ENCODE results near the gene HTR3E. TPM values are rescaled to one million over a fixed set of nuclear protein-coding genes. Genes with fewer than 3 reads are reported as not detected.
"Not testable (repeated sequence)": the region's sequence is repeated elsewhere in the genome, so short reads cannot be mapped to it uniquely, and the experiment has no call there.

The HTR3E gene
- total and polyA plus RNA-seq, 3 experiments from 2014 or later = not detected

- H3K4me1 Mint-ChIP-seq; H3K27me3 ChIP-seq (ENCODE audit: insufficient read depth, low read length, poor library complexity, severe bottlenecking); H3K36me3 ChIP-seq (ENCODE audit: insufficient read depth, low read length); CTCF ChIA-PET; H3K9me3 Mint-ChIP-seq; H3K4me3 Mint-ChIP-seq; H3K9me3 ChIP-seq (ENCODE audit: low read length); H3K27ac Mint-ChIP-seq; DNase-seq; H3K36me3 Mint-ChIP-seq; H3K27ac ChIP-seq (ENCODE audit: low read depth, low read length); POLR2A ChIA-PET; H3K4me1 ChIP-seq (ENCODE audit: insufficient read depth, low read length); H3K4me3 ChIP-seq (ENCODE audit: low read length): not testable (repeated sequence)
- peaks cover 5 to 11% of the 10 kb centered on the region in 2 donors for H3K27me3 Mint-ChIP-seq
Observed at GRCh38 chr3:184121031-184121430, 24.2 kb downstream of the HTR3E start.

DNA sequence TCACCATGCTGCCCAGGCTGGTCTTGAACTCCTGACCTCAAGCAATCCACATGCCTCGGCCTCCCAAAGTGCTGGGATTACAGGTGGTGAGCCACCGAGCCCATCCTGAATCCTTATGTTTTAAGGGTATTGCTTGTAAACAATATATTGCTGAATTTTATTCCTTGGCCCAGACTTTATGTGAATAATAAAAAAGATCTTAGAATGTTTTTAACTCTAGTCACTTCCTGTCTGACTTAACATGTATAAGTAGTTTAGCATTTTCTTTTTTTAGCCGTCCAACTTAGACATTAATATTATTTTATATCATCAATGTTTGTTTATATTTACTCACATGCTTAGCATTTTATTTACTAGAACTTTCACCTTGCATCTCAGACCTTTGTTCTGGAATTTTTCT is 29.1 kb downstream of the HTR3E start:
- POLR2A ChIA-PET = no interaction called here
- Histone ChIP-seq H3K4me1 (ENCODE audit: insufficient read depth, low read length) (no peaks in the 10 kb centered on the region), H3K4me3 (ENCODE audit: low read length) (no peak overlapping the region), H3K27ac (ENCODE audit: low read depth, low read length) (no peak overlapping the region), H3K27me3 (ENCODE audit: insufficient read depth, low read length, poor library complexity, severe bottlenecking) (no peaks in the 10 kb centered on the region), H3K9me3 (ENCODE audit: low read length) (no peaks in the 10 kb centered on the region), H3K36me3 (ENCODE audit: insufficient read depth, low read length) (no peaks in the 10 kb centered on the region)
- no peak overlapping the region for H3K4me3 Mint-ChIP-seq
- no peaks in the 10 kb centered on the region for H3K4me1 Mint-ChIP-seq
- CTCF ChIA-PET = no interaction called here
- H3K9me3 Mint-ChIP-seq = no peaks in the 10 kb centered on the region
- no peaks in the 10 kb centered on the region for H3K36me3 Mint-ChIP-seq
- H3K27ac Mint-ChIP-seq = no peak overlapping the region
- H3K27me3 Mint-ChIP-seq = peaks cover 0 to 3% of the 10 kb centered on the region in 2 donors
- no peak for DNase-seq

GRCh38 chr3:184129012-184129411 is 32.1 kb downstream of the HTR3E start:
- Histone ChIP-seq H3K27me3 (ENCODE audit: insufficient read depth, low read length, poor library complexity, severe bottlenecking) (no peaks in the 10 kb centered on the region), H3K27ac (ENCODE audit: low read depth, low read length) (no peak overlapping the region), H3K36me3 (ENCODE audit: insufficient read depth, low read length) (no peaks in the 10 kb centered on the region), H3K4me1 (ENCODE audit: insufficient read depth, low read length) (peaks cover 7% of the 10 kb centered on the region), H3K9me3 (ENCODE audit: low read length) (no peaks in the 10 kb centered on the region), H3K4me3 (ENCODE audit: low read length) (no peak overlapping the region)
- ChIA-PET CTCF (interaction anchor here (0.9 kb wide), 1 partner anchor 111 kb away, joined by 3 read pairs; no protein-coding TSS in a partner anchor), POLR2A (no interaction called here)
- Mint-ChIP-seq H3K36me3 (no peaks in the 10 kb centered on the region), H3K9me3 (no peaks in the 10 kb centered on the region), H3K27ac (no peak overlapping the region), H3K4me3 (peak overlapping the region in 1 of 7 donors; percentile 59), H3K4me1 (peaks cover 7 to 9% (median 8%) of the 10 kb centered on the region in 3 donors), H3K27me3 (peaks cover 0 to 3% of the 10 kb centered on the region in 2 donors)
- no peak for DNase-seq

GRCh38 chr3:184132945-184133344 is 36.1 kb downstream of the HTR3E start:
- Histone ChIP-seq H3K9me3 (ENCODE audit: low read length) (no peaks in the 10 kb centered on the region), H3K4me1 (ENCODE audit: insufficient read depth, low read length) (peaks cover 22% of the 10 kb centered on the region), H3K4me3 (ENCODE audit: low read length) (no peak overlapping the region), H3K36me3 (ENCODE audit: insufficient read depth, low read length) (peaks cover 6% of the 10 kb centered on the region), H3K27ac (ENCODE audit: low read depth, low read length) (no peak overlapping the region), H3K27me3 (ENCODE audit: insufficient read depth, low read length, poor library complexity, severe bottlenecking) (no peaks in the 10 kb centered on the region)
- H3K27ac Mint-ChIP-seq = peak overlapping the region in 1 of 8 donors; percentile 91
- no peak for DNase-seq
- peak overlapping the region in 1 of 7 donors; percentile 98 for H3K4me3 Mint-ChIP-seq
- POLR2A ChIA-PET = interaction anchor here (1.0 to 1.1 kb wide), 2 partner anchors 40 to 115 kb away, joined by 3 read pairs; partner anchors contain the start of gene ABCC5
- H3K4me1 Mint-ChIP-seq = peaks cover 36 to 39% (median 37%) of the 10 kb centered on the region in 3 donors
- H3K9me3 Mint-ChIP-seq = no peaks in the 10 kb centered on the region
- peaks cover 0 to 29% (median 2%) of the 10 kb centered on the region in 3 donors for H3K36me3 Mint-ChIP-seq
- CTCF ChIA-PET = interaction anchor here (1.3 kb wide), 1 partner anchor 117 kb away, joined by 3 read pairs; the partner anchor contains the start of gene EEF1AKMT4
- H3K27me3 Mint-ChIP-seq = no peaks in the 10 kb centered on the region

- ChIA-PET POLR2A (interaction anchor here (0.9 to 2.4 kb wide), 7 partner anchors 10 to 116 kb away, joined by 3 to 13 read pairs (median 6); partner anchors contain the start of genes ABCF3, AP2M1 and DVL3), CTCF (interaction anchor here (0.9 to 3.3 kb wide), 8 partner anchors 11 to 116 kb away, joined by 3 to 15 read pairs (median 6); partner anchors contain the start of genes ABCC5, ABCF3, DVL3 and EEF1AKMT4)
- H3K27me3 Mint-ChIP-seq = no peaks in the 10 kb centered on the region
- H3K27ac Mint-ChIP-seq = peak overlapping the region; percentile 91 to 98 (median 96)
- Histone ChIP-seq H3K4me3 (ENCODE audit: low read length) (peak overlapping the region; percentile 93), H3K27ac (ENCODE audit: low read depth, low read length) (peak overlapping the region; percentile 85), H3K4me1 (ENCODE audit: insufficient read depth, low read length) (peaks cover 22% of the 10 kb centered on the region), H3K36me3 (ENCODE audit: insufficient read depth, low read length) (peaks cover 6% of the 10 kb centered on the region), H3K9me3 (ENCODE audit: low read length) (no peaks in the 10 kb centered on the region), H3K27me3 (ENCODE audit: insufficient read depth, low read length, poor library complexity, severe bottlenecking) (no peaks in the 10 kb centered on the region)
- peaks cover 36 to 42% (median 38%) of the 10 kb centered on the region in 3 donors for H3K4me1 Mint-ChIP-seq
- no peaks in the 10 kb centered on the region for H3K9me3 Mint-ChIP-seq
- peak overlapping the region; percentile 93 to 99 (median 98) for H3K4me3 Mint-ChIP-seq
- DNase-seq = peak in 1 of 5 donors; percentile 25
- H3K36me3 Mint-ChIP-seq = peaks cover 0 to 34% (median 2%) of the 10 kb centered on the region in 3 donors
Observed at GRCh38 chr3:184133840-184134745, 37.2 kb downstream of the HTR3E start.

DNA sequence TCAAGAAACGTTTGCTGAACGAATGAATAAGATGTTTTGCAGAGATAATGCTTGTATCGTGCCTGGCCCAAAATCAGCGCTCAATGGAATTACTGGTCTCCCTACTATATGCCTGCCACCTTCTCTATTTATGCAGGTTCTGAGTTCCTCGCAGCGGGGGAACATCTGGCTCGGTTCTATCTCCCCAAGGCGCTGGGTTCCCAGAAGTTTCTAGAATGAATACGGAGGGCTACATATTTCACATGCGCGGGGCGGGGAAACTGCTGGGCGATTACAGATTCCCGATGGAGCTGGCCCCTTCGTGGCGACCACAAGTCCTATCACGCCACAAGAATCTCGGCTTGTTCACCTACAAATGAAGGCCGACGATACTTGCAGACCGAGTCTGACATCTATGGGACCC is 37.9 kb downstream of the HTR3E start:
- peaks cover 6% of the 10 kb centered on the region for H3K36me3 ChIP-seq (ENCODE audit: insufficient read depth, low read length)
- CTCF ChIA-PET = interaction anchor here (0.9 to 3.3 kb wide), 10 partner anchors 10 to 239 kb away, joined by 3 to 15 read pairs (median 4); partner anchors contain the start of genes ABCC5, ABCF3, DVL3 and EEF1AKMT4
- POLR2A ChIA-PET = interaction anchor here (0.9 to 2.4 kb wide), 10 partner anchors 9 to 115 kb away, joined by 3 to 13 read pairs (median 4); partner anchors contain the start of genes ABCF3, AP2M1 and DVL3
- no peaks in the 10 kb centered on the region for H3K9me3 ChIP-seq (ENCODE audit: low read length)
- no peak for DNase-seq
- no peaks in the 10 kb centered on the region for H3K27me3 ChIP-seq (ENCODE audit: insufficient read depth, low read length, poor library complexity, severe bottlenecking)
- Mint-ChIP-seq H3K4me3 (peak overlapping the region; percentile 93 to 99 (median 98)), H3K9me3 (no peaks in the 10 kb centered on the region), H3K4me1 (peaks cover 36 to 42% (median 38%) of the 10 kb centered on the region in 3 donors), H3K36me3 (peaks cover 0 to 36% (median 2%) of the 10 kb centered on the region in 3 donors), H3K27ac (peak overlapping the region; percentile 91 to 98 (median 96)), H3K27me3 (no peaks in the 10 kb centered on the region)
- H3K27ac ChIP-seq (ENCODE audit: low read depth, low read length) = peak overlapping the region; percentile 85
- peaks cover 22% of the 10 kb centered on the region for H3K4me1 ChIP-seq (ENCODE audit: insufficient read depth, low read length)
- peak overlapping the region; percentile 93 for H3K4me3 ChIP-seq (ENCODE audit: low read length)

DNA sequence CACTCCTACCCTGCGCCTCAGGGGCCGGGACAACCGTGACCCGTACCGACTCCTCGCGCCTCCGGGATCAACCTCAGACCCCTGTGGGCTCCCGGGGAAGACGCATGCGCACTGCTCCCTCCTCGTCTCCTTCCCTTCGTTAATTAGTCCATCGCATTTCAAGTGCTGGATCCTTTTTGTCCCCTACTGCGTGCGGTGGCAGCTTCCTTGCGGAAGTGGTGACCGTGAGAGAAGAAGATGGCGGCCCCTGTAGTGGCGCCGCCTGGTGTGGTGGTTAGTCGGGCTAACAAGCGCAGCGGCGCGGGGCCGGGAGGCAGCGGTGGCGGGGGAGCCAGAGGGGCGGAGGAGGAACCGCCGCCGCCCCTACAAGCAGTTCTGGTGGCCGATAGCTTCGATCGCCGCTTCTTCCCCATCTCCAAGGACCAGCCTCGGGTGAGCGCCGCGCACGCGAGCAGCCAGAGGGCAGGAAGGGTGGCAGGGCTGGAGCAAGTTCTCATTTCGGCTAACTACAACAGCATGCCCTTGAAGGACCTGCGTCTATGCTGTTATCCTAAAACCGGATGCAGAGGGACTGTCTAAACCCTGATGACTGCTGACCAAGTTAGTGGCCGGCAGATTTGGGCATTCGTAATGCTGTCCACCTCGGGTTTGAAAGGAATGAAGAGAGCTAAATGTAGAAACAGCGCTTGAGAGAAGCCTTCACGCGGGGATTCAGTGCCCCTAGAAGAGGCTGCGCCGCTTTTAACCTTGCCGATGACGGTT is 38.5 kb downstream of the HTR3E start, which contains the start of gene EIF2B5:
Gene EIF2B5 (plus strand): TSS at position 210 of the 762 bp plus-strand sequence. CDS start 28 bp downstream, at position 238.
- ChIA-PET POLR2A (interaction anchor here (1.0 to 2.4 kb wide), 9 partner anchors 9 to 95 kb away, joined by 3 to 13 read pairs (median 5); partner anchors contain the start of genes ABCF3, AP2M1 and DVL3), CTCF (interaction anchor here (0.8 to 3.3 kb wide), 12 partner anchors 10 to 240 kb away, joined by 3 to 15 read pairs (median 4); partner anchors contain the start of genes ABCC5, ABCF3, DVL3 and EEF1AKMT4)
- Histone ChIP-seq H3K27ac (ENCODE audit: low read depth, low read length) (peak within 1 kb of the TSS; percentile 85), H3K4me3 (ENCODE audit: low read length) (peak within 1 kb of the TSS; percentile 93), H3K36me3 (ENCODE audit: insufficient read depth, low read length) (peaks cover 11% of the 10 kb centered on the region), H3K27me3 (ENCODE audit: insufficient read depth, low read length, poor library complexity, severe bottlenecking) (no peaks in the 10 kb centered on the region), H3K4me1 (ENCODE audit: insufficient read depth, low read length) (peaks cover 22% of the 10 kb centered on the region), H3K9me3 (ENCODE audit: low read length) (no peaks in the 10 kb centered on the region)
- H3K9me3 Mint-ChIP-seq = no peaks in the 10 kb centered on the region
- no peaks in the 10 kb centered on the region for H3K27me3 Mint-ChIP-seq
- peaks cover 38 to 46% (median 38%) of the 10 kb centered on the region in 3 donors for H3K4me1 Mint-ChIP-seq
- peak within 1 kb of the TSS; percentile 91 to 98 (median 96) for H3K27ac Mint-ChIP-seq
- peak; percentile 75 to 89 (median 85) for DNase-seq
- peaks cover 0 to 41% (median 2%) of the 10 kb centered on the region in 3 donors for H3K36me3 Mint-ChIP-seq
- H3K4me3 Mint-ChIP-seq = peak within 1 kb of the TSS; percentile 93 to 99 (median 98)

Data from CD8-positive, alpha-beta memory T cell (primary cell).